Neutrophil (primary cell): ENCODE measurements around the gene CHAC1.

Source experiments
- H3K27ac ChIP-seq: fragments of 200-600 bp; sonication (generic); 2 replicates; pipeline ENCODE4 v1.5.1; 2016; ENCODE audit warnings: mild to moderate bottlenecking, moderate library complexity
- H3K27me3 ChIP-seq: fragments of 200-600 bp; sonication (generic); 2 replicates; pipeline ENCODE4 v1.6.0; 2016; ENCODE audit warnings: mild to moderate bottlenecking
- H3K36me3 ChIP-seq: fragments of 200-600 bp; sonication (generic); 2 replicates; pipeline ENCODE4 v1.5.1; 2017
- H3K4me1 ChIP-seq, 2 experiments: fragments of 200-600 bp in 1 of 2; sonication (generic) in 1 of 2; 1 replicate in 1 of 2; 2 replicates in 1 of 2; pipeline versions ENCODE4 v1.5.1 to v1.6.1; 2013 to 2016; ENCODE audit warnings: low read depth in 1 of 2, low read length in 1 of 2, mild to moderate bottlenecking in 1 of 2, moderate library complexity in 1 of 2; ENCODE audit not compliant: control insufficient read depth in 1 of 2, insufficient read depth in 1 of 2
- H3K4me3 ChIP-seq, 2 experiments: fragments of 200-600 bp in 1 of 2; sonication (generic) in 1 of 2; 1 replicate in 1 of 2; 2 replicates in 1 of 2; pipeline ENCODE4 v1.5.1; 2013 to 2016; ENCODE audit warnings: low read depth in 1 of 2, low read length in 1 of 2, mild to moderate bottlenecking in 1 of 2, moderate library complexity in 1 of 2
- H3K9me3 ChIP-seq: fragments of 200-600 bp; sonication (generic); 2 replicates; pipeline ENCODE4 v1.5.1; 2016
- TF ChIP-seq, protein P1 (sequence below): fragments of 200-600 bp; sonication (generic); IDR thresholded peaks from 2 replicates; pipeline ENCODE4 v1.5.1; 2016; ENCODE audit warnings: antibody characterized with exemption

The CHAC1 gene

GRCh38 chr15:40932156-40932555 lies 21.1 kb upstream of the CHAC1 start:
- Histone ChIP-seq H3K36me3 (no peaks in the 10 kb centered on the region), H3K4me1 (peaks cover 28 to 36% of the 10 kb centered on the region in 2 experiments), H3K27ac (no peak overlapping the region), H3K27me3 (peaks cover 65% of the 10 kb centered on the region), H3K9me3 (no peaks in the 10 kb centered on the region), H3K4me3 (no peak overlapping the region)
- TF ChIP-seq, protein P1, sequence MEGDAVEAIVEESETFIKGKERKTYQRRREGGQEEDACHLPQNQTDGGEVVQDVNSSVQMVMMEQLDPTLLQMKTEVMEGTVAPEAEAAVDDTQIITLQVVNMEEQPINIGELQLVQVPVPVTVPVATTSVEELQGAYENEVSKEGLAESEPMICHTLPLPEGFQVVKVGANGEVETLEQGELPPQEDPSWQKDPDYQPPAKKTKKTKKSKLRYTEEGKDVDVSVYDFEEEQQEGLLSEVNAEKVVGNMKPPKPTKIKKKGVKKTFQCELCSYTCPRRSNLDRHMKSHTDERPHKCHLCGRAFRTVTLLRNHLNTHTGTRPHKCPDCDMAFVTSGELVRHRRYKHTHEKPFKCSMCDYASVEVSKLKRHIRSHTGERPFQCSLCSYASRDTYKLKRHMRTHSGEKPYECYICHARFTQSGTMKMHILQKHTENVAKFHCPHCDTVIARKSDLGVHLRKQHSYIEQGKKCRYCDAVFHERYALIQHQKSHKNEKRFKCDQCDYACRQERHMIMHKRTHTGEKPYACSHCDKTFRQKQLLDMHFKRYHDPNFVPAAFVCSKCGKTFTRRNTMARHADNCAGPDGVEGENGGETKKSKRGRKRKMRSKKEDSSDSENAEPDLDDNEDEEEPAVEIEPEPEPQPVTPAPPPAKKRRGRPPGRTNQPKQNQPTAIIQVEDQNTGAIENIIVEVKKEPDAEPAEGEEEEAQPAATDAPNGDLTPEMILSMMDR: no peak

DNA sequence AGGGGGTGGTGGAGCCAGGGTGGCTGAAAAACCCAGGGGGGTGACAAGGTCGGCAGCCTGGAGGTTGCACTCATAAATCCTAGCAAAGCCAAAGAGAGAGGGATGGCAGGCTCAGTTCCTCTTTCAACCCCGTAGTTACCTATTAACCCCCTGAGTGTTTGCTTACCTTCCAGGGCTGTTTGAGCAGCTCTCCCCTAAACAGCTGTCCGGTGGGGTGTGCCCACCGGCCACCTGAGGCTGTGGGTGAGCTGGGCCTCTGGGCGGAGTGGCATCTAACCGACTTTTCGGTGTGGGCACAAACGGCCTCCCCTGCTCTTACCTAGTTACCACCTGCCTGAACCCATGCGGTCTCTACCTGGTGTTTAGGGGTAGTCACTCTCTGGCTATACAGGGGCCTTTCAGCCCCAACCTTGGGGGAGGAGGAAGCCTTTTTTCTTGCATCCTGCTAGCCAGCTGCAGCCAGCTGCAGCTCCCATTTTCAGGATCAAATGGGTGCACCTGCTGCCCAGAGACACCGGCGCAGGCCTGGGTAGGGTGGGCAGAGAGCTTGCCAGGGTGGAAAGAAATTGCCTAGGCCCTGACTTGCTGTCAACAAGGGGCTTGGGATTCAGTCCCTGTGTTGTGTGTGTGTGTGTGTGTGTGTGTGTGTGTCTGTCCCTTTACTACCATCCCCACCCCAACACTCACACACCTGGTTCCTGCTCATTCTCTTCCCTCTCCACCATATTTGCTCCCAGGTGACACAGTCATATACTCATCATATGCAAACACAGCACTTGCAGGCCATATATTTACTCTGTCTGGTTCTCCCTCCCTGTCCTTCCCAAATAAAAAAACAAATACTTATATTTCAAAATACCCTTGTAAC lies 20.4 kb upstream of the CHAC1 start:
- Histone ChIP-seq H3K27ac (no peak overlapping the region), H3K36me3 (no peaks in the 10 kb centered on the region), H3K27me3 (peaks cover 57% of the 10 kb centered on the region), H3K9me3 (no peaks in the 10 kb centered on the region), H3K4me1 (peaks cover 25 to 29% of the 10 kb centered on the region in 2 experiments), H3K4me3 (no peak overlapping the region)
- TF ChIP-seq, protein P1: no peak

DNA sequence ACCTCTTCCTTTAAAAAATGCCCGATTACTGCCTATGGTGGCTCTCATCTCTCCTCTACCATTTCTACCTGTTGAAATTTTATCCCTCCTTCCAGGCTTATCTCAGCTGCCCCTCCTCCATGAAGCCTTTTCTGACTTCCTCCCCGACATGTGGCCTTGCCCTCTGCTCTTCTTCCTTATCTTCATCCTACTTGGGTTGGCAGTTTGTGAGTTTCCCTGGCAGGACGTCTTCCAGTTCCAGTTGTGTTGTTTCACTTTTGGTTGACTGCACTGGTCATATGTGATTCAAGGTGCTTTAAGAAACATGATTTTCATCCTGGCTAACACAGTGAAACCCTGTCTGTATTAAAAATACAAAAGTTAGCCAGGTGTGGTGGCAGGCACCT lies 19.8 kb upstream of the CHAC1 start:
- TF ChIP-seq, protein P1: no peak
- H3K4me3 ChIP-seq: no peak overlapping the region
- H3K27ac ChIP-seq: no peak overlapping the region
- no peaks in the 10 kb centered on the region for H3K9me3 ChIP-seq
- peaks cover 51% of the 10 kb centered on the region for H3K27me3 ChIP-seq
- peaks cover 23 to 24% of the 10 kb centered on the region in 2 experiments for H3K4me1 ChIP-seq
- no peaks in the 10 kb centered on the region for H3K36me3 ChIP-seq

- H3K4me3 ChIP-seq: no peak overlapping the region
- TF ChIP-seq, protein P1: no peak
- no peaks in the 10 kb centered on the region for H3K36me3 ChIP-seq
- no peaks in the 10 kb centered on the region for H3K9me3 ChIP-seq
- H3K27ac ChIP-seq: no peak overlapping the region
- H3K27me3 ChIP-seq: peaks cover 42% of the 10 kb centered on the region
- H3K4me1 ChIP-seq: peaks cover 14 to 15% of the 10 kb centered on the region in 2 experiments
Observed at GRCh38 chr15:40934457-40934856, 18.8 kb upstream of the CHAC1 start.

- Histone ChIP-seq H3K4me3 (no peak overlapping the region), H3K27ac (no peak overlapping the region), H3K36me3 (no peaks in the 10 kb centered on the region), H3K4me1 (peaks cover 9 to 10% of the 10 kb centered on the region in 2 experiments), H3K27me3 (peaks cover 38% of the 10 kb centered on the region), H3K9me3 (no peaks in the 10 kb centered on the region)
- TF ChIP-seq, protein P1: no peak
Observed at GRCh38 chr15:40936234-40936708, 17.0 kb upstream of the CHAC1 start.
